Astrocyte (in vitro differentiated cells and primary cell): ENCODE data around the gene PARVB. TPM values are rescaled to one million over a fixed set of nuclear protein-coding genes. Genes with fewer than 3 reads are reported as not detected.

Source experiments
- DNase-seq: peaks from one replicate; pipeline ENCODE4 v3.0.0-alpha.2; 2010; ENCODE audit warnings: low read depth
- FAIRE-seq: peaks from 2 replicates; lab custom pipeline; 2011; peaks lifted over from hg19 to GRCh38; lab: Jason Lieb, UNC
- H2AFZ ChIP-seq: 2 replicates; pipeline ENCODE4 v1.6.0; 2012; ENCODE audit warnings: low read depth, low read length, inconsistent platforms
- H3K27ac ChIP-seq: 2 replicates; pipeline ENCODE4 v1.5.1; 2011; ENCODE audit warnings: low read depth, low read length, inconsistent platforms
- H3K27me3 ChIP-seq: 2 replicates; pipeline ENCODE4 v1.6.0; 2011; ENCODE audit warnings: low read length, inconsistent platforms; ENCODE audit not compliant: insufficient read depth
- H3K36me3 ChIP-seq: 2 replicates; pipeline ENCODE4 v1.5.1; 2011; ENCODE audit warnings: low read length, inconsistent platforms; ENCODE audit not compliant: insufficient read depth
- H3K4me1 ChIP-seq: 2 replicates; pipeline ENCODE4 v1.5.1; 2011; ENCODE audit warnings: low read length, inconsistent platforms; ENCODE audit not compliant: insufficient read depth
- H3K4me2 ChIP-seq: 2 replicates; pipeline ENCODE4 v1.6.0; 2012; ENCODE audit warnings: low read length, inconsistent platforms
- H3K4me3 ChIP-seq: 2 replicates; pipeline ENCODE4 v1.5.1; 2011; ENCODE audit warnings: low read depth, mild to moderate bottlenecking, low read length, inconsistent platforms; ENCODE audit not compliant: insufficient read depth
- H3K79me2 ChIP-seq: 2 replicates; pipeline ENCODE4 v1.6.0; 2012; ENCODE audit warnings: mild to moderate bottlenecking, low read length, inconsistent platforms; ENCODE audit not compliant: insufficient read depth
- H3K9ac ChIP-seq: 2 replicates; pipeline ENCODE4 v1.6.0; 2012; ENCODE audit warnings: mild to moderate bottlenecking, low read length, inconsistent platforms
- H3K9me3 ChIP-seq: 2 replicates; pipeline ENCODE4 v1.5.1; 2012; ENCODE audit warnings: low read depth, mild to moderate bottlenecking, low read length, inconsistent platforms; ENCODE audit not compliant: insufficient read depth
- H4K20me1 ChIP-seq: 2 replicates; pipeline ENCODE4 v1.6.0; 2012; ENCODE audit warnings: low read length, inconsistent platforms; ENCODE audit not compliant: insufficient read depth
- H3K27ac Mint-ChIP-seq: one replicate; pipeline ENCODE4 v1.8.0; 2021; ENCODE audit warnings: mild to moderate bottlenecking, mixed read lengths; ENCODE audit not compliant: unreplicated experiment
- H3K27me3 Mint-ChIP-seq: one replicate; pipeline ENCODE4 v1.8.0; 2021; ENCODE audit warnings: low read depth, mixed read lengths; ENCODE audit not compliant: unreplicated experiment
- H3K36me3 Mint-ChIP-seq: one replicate; pipeline ENCODE4 v1.8.0; 2021; ENCODE audit warnings: low read depth, mixed read lengths; ENCODE audit not compliant: unreplicated experiment
- H3K4me1 Mint-ChIP-seq: one replicate; pipeline ENCODE4 v1.8.0; 2021; ENCODE audit warnings: low read depth, mixed read lengths; ENCODE audit not compliant: unreplicated experiment
- H3K4me3 Mint-ChIP-seq: one replicate; pipeline ENCODE4 v1.8.0; 2021; ENCODE audit warnings: mild to moderate bottlenecking, moderate library complexity, mixed read lengths; ENCODE audit not compliant: unreplicated experiment
- H3K9me3 Mint-ChIP-seq: one replicate; pipeline ENCODE4 v1.8.0; 2021; ENCODE audit warnings: mild to moderate bottlenecking, mixed read lengths; ENCODE audit not compliant: unreplicated experiment
- CTCF ChIP-seq: IDR thresholded peaks from 2 replicates; pipeline ENCODE4 v1.5.1; 2011; ENCODE audit warnings: low read depth, mild to moderate bottlenecking, inconsistent platforms, low read length, moderate library complexity; ENCODE audit not compliant: insufficient read depth
- EZH2 ChIP-seq: IDR thresholded peaks from 2 replicates; pipeline ENCODE4 v1.6.1; 2012; ENCODE audit warnings: mild to moderate bottlenecking, low read length, inconsistent platforms; ENCODE audit not compliant: insufficient read depth
- total RNA-seq: library from RNA; stranded (reverse); gene quantifications from 2 replicates; pipeline ENCODE4 v1.2.1, GENCODE V29; 2021

Gene PARVB
- total RNA-seq, 1 donor from 2014 or later: 22.0 TPM

DNA sequence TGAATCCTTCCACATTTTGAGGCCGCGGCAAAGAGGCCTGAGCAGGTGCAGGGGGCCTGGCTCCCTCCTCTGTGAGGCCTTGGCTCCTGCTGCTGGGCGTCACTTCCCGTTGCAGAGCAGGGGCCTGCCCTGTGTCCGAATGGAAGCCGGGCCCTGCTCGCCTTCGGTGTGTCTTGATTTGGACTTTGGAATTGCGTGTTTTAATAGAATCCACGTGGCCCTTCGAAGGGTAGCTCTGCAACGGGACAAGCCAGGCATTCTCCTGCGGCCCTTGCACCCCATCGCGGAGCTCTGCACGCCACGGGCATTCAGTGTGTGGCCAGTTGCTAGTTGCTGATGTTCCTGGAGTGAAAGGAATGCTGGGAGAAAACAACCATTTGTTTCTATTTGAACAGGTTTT, 43.1 kb upstream of the PARVB start:
- Mint-ChIP-seq H3K27me3 (no peaks in the 10 kb centered on the region), H3K27ac (no peak overlapping the region), H3K4me1 (no peaks in the 10 kb centered on the region), H3K9me3 (no peaks in the 10 kb centered on the region), H3K36me3 (peaks cover 12% of the 10 kb centered on the region), H3K4me3 (no peak overlapping the region)
- no peak overlapping the region for H3K27ac ChIP-seq
- DNase-seq (no peak), FAIRE-seq (no peak)
- no peaks in the 10 kb centered on the region for H3K9me3 ChIP-seq
- no peak overlapping the region for H3K4me2 ChIP-seq
- no peaks in the 10 kb centered on the region for H3K4me1 ChIP-seq
- H3K4me3 ChIP-seq: no peak overlapping the region
- peaks cover 41% of the 10 kb centered on the region for H3K36me3 ChIP-seq
- TF ChIP-seq CTCF (no peak), EZH2 (no peak)
- no peaks in the 10 kb centered on the region for H3K79me2 ChIP-seq
- no peak overlapping the region for H2AFZ ChIP-seq
- no peak overlapping the region for H3K9ac ChIP-seq
- no peaks in the 10 kb centered on the region for H4K20me1 ChIP-seq
- no peaks in the 10 kb centered on the region for H3K27me3 ChIP-seq

- FAIRE-seq: no peak
- Histone ChIP-seq H3K4me3 (no peak overlapping the region), H3K27ac (no peak overlapping the region), H3K27me3 (no peaks in the 10 kb centered on the region), H4K20me1 (no peaks in the 10 kb centered on the region), H3K4me2 (no peak overlapping the region), H3K9ac (no peak overlapping the region), H3K4me1 (no peaks in the 10 kb centered on the region), H3K79me2 (no peaks in the 10 kb centered on the region), H3K36me3 (peaks cover 34% of the 10 kb centered on the region), H2AFZ (no peak overlapping the region), H3K9me3 (no peaks in the 10 kb centered on the region)
- Mint-ChIP-seq H3K27ac (no peak overlapping the region), H3K4me3 (no peak overlapping the region), H3K9me3 (no peaks in the 10 kb centered on the region), H3K27me3 (no peaks in the 10 kb centered on the region), H3K4me1 (no peaks in the 10 kb centered on the region), H3K36me3 (peaks cover 15% of the 10 kb centered on the region)
- no peak for DNase-seq
- TF ChIP-seq EZH2 (no peak), CTCF (no peak)
Observed at GRCh38 chr22:43983808-43984207, 40.3 kb upstream of the PARVB start.

DNA sequence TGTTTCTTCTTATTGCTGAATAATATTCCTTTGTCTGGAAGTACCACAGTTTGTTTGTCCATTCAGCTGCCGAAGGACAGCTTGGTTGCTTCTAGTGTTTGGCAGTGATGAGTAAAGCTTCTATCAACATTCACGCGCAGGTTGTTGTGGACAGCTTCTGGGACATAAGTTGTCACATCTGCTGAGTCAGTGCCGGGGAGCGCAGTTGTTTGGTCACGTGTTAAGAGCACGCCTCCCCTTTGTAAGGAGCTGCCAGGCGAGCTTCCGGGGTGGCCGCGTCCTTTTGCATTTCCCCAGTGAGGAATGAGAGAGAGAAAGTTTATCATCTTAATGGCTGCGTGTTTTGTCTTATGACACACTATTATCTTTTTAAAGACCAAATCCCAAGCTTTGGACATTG, 38.6 kb upstream of the PARVB start:
- H3K36me3 Mint-ChIP-seq: peaks cover 10% of the 10 kb centered on the region
- H3K9me3 ChIP-seq: no peaks in the 10 kb centered on the region

More for the DNA sequence above, 38.6 kb upstream of the PARVB start:
- H3K27ac ChIP-seq: no peak overlapping the region
- H3K36me3 ChIP-seq: peaks cover 34% of the 10 kb centered on the region
- Mint-ChIP-seq H3K27ac (no peak overlapping the region), H3K27me3 (no peaks in the 10 kb centered on the region), H3K4me3 (no peak overlapping the region), H3K4me1 (no peaks in the 10 kb centered on the region), H3K9me3 (no peaks in the 10 kb centered on the region)
- no peaks in the 10 kb centered on the region for H3K27me3 ChIP-seq
- H3K4me3 ChIP-seq: no peak overlapping the region
- H2AFZ ChIP-seq: no peak overlapping the region
- DNase-seq (no peak), FAIRE-seq (no peak)
- H3K4me2 ChIP-seq: no peak overlapping the region
- TF ChIP-seq CTCF (no peak), EZH2 (no peak)
- H3K9ac ChIP-seq: no peak overlapping the region
- no peaks in the 10 kb centered on the region for H3K79me2 ChIP-seq
- no peaks in the 10 kb centered on the region for H4K20me1 ChIP-seq
- H3K4me1 ChIP-seq: no peaks in the 10 kb centered on the region
